Measurements from ENCODE around the gene TMEM151B. TPM values are rescaled to one million over a fixed set of nuclear protein-coding genes. Genes with fewer than 3 reads are reported as not detected.

TMEM151B gene
- total and polyA plus RNA-seq, 9 of the 15 experiments (the other 6 are each of a cell fraction or from before 2014, with no cell fraction given) = not detected

DNA sequence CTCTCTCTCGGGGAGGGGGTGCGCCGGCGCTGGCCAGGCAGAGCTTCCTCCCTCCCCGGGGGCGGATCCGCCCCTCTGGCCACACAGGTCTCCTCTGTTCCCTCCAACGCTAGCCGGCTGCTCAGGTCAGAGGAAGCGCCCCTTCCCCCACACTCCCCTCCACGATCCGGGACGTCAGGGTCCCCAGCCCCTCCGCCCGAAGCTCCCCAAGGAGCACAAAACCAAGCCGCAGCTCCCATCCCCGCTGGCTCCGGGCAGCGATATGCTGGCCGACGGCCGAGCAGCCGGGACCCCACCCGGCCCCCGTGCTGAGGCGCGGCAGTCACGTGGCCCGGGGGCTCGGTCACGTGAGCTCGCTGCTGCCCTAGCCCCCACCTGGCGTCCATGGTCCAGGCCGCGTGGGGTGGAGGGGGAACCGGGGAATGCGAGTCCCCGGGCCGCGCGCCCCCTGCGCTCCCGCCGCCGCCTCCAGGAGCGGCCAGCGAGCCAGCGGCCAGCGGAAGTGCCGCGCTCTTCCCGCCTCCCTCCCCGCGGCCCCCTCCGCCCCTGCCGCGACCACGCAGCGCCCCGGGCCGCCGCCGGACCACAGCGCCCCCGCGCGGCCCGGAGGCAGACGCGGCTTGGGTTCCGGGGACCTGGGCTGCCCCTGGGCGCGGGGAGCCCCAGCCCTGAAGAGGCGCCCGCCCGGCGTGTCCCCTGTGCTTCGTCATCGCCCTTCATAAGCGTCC is 13.1 kb upstream of the TMEM151B start, which contains the start of gene SLC35B2 (continued):
- TF ChIP-seq ZBTB40 (IDR thresholded peaks at IDR 0.05) = peak; percentile 46
- no peak for TF ChIP-seq ZBTB40 (CRISPR knock-in tag; IDR thresholded peaks at IDR 0.05)
- TF ChIP-seq NCOR1 (IDR thresholded peaks at IDR 0.05) = no peak; the same call in 1 of the 2 replicates
- no peak; the same call in 1 of the 2 replicates for TF ChIP-seq ZBED1 (IDR thresholded peaks at IDR 0.05)
- peak; percentile 72; the same call in 1 of the 2 replicates for TF ChIP-seq LCOR (CRISPR knock-in tag; IDR thresholded peaks at IDR 0.05)
- no peak for TF ChIP-seq NR4A1 (CRISPR knock-in tag; IDR thresholded peaks at IDR 0.05)
- no peak for TF ChIP-seq NR4A1 (tag; IDR thresholded peaks at IDR 0.05)
- no peak for TF ChIP-seq DDX20 (tag; IDR thresholded peaks at IDR 0.05; ENCODE audit: low read depth)
- TF ChIP-seq U2AF1 (optimal IDR thresholded peaks at IDR 0.05; ENCODE audit: low read depth, low read length) = peak; percentile 62
- TF ChIP-seq, protein P1, sequence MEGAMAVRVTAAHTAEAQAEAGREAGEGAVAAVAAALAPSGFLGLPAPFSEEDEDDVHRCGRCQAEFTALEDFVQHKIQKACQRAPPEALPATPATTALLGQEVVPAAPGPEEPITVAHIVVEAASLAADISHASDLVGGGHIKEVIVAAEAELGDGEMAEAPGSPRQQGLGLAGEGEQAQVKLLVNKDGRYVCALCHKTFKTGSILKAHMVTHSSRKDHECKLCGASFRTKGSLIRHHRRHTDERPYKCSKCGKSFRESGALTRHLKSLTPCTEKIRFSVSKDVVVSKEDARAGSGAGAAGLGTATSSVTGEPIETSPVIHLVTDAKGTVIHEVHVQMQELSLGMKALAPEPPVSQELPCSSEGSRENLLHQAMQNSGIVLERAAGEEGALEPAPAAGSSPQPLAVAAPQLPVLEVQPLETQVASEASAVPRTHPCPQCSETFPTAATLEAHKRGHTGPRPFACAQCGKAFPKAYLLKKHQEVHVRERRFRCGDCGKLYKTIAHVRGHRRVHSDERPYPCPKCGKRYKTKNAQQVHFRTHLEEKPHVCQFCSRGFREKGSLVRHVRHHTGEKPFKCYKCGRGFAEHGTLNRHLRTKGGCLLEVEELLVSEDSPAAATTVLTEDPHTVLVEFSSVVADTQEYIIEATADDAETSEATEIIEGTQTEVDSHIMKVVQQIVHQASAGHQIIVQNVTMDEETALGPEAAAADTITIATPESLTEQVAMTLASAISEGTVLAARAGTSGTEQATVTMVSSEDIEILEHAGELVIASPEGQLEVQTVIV (CRISPR knock-in tag; IDR thresholded peaks at IDR 0.05; ENCODE audit: borderline replicate concordance) = no peak
- TF ChIP-seq ZNF79 (CRISPR knock-in tag; IDR thresholded peaks at IDR 0.05; ENCODE audit: low read depth) = no peak
- 0 out of 2 replicates have a peak, but pooled peaks have one; percentile 56 for TF ChIP-seq KAT7 (CRISPR knock-in tag; IDR thresholded peaks at IDR 0.05; ENCODE audit: borderline replicate concordance)
- TF ChIP-seq ZKSCAN1 (IDR thresholded peaks at IDR 0.05; ENCODE audit: low read depth, low read length) = no peak; the same call in none of the 2 replicates
- TF ChIP-seq ZNF586 (CRISPR knock-in tag; conservative IDR thresholded peaks at IDR 0.05) = 0 out of 2 replicates have a peak, but pooled peaks have one; percentile 3
- TF ChIP-seq ZFX (CRISPR knock-in tag; IDR thresholded peaks at IDR 0.05) = peak; percentile 75
- TF ChIP-seq, protein P2, sequence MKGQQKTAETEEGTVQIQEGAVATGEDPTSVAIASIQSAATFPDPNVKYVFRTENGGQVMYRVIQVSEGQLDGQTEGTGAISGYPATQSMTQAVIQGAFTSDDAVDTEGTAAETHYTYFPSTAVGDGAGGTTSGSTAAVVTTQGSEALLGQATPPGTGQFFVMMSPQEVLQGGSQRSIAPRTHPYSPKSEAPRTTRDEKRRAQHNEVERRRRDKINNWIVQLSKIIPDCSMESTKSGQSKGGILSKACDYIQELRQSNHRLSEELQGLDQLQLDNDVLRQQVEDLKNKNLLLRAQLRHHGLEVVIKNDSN (CRISPR knock-in tag; IDR thresholded peaks at IDR 0.05) = peak; percentile 98
- no peak for TF ChIP-seq BCL6 (CRISPR knock-in tag; IDR thresholded peaks at IDR 0.05)

Measured in K562 (cell line).